Measurements from ENCODE around the gene SLC38A10.

Gene SLC38A10

GRCh38 chr17:81200695-81201580 lies 94.2 kb downstream of the SLC38A10 start:
- Histone ChIP-seq H3K27ac (ENCODE audit: low read depth, low read length) (no peak overlapping the region), H3K9me2 (replicated peaks; ENCODE audit: control insufficient read depth, low read length) (no peaks in the 10 kb centered on the region), H3K79me2 (ENCODE audit: control insufficient read depth, low read length) (no peaks in the 10 kb centered on the region), H3K4me1 (ENCODE audit: control insufficient read depth, low read length) (peaks cover 6% of the 10 kb centered on the region), H3K4me3 (ENCODE audit: low read length) (no peak overlapping the region), H3F3A (ENCODE audit: control insufficient read depth, insufficient read depth) (no peaks in the 10 kb centered on the region), H3K4me2 (ENCODE audit: low read length) (no peak overlapping the region), H3K27me3 (ENCODE audit: control insufficient read depth, low read length) (no peaks in the 10 kb centered on the region), H3K36me3 (ENCODE audit: control insufficient read depth, low read length) (no peaks in the 10 kb centered on the region), H3K9me3 (ENCODE audit: control insufficient read depth, insufficient read depth, low read length) (no peaks in the 10 kb centered on the region), H4K20me1 (ENCODE audit: control insufficient read depth, insufficient read depth, low read depth, low read length) (no peaks in the 10 kb centered on the region)
- TF ChIP-seq EZH2phosphoT487 (IDR thresholded peaks at IDR 0.05; ENCODE audit: borderline replicate concordance, low read length): no peak
- TF ChIP-seq CTCF (IDR thresholded peaks at IDR 0.05; ENCODE audit: low read depth, low read length, poor library complexity, severe bottlenecking): peak; percentile 59

GRCh38 chr17:81200201-81200600 lies 94.9 kb downstream of the SLC38A10 start:
- H3K4me3 ChIP-seq (ENCODE audit: low read length): no peak overlapping the region
- no peak overlapping the region for H3K4me2 ChIP-seq (ENCODE audit: low read length)
- no peaks in the 10 kb centered on the region for H3K79me2 ChIP-seq (ENCODE audit: control insufficient read depth, low read length)
- no peaks in the 10 kb centered on the region for H3K9me3 ChIP-seq (ENCODE audit: control insufficient read depth, insufficient read depth, low read length)
- H3K27ac ChIP-seq (ENCODE audit: low read depth, low read length): no peak overlapping the region
- H4K20me1 ChIP-seq (ENCODE audit: control insufficient read depth, insufficient read depth, low read depth, low read length): no peaks in the 10 kb centered on the region
- no peaks in the 10 kb centered on the region for H3F3A ChIP-seq (ENCODE audit: control insufficient read depth, insufficient read depth)
- H3K4me1 ChIP-seq (ENCODE audit: control insufficient read depth, low read length): peaks cover 6% of the 10 kb centered on the region
- no peaks in the 10 kb centered on the region for H3K9me2 ChIP-seq (replicated peaks; ENCODE audit: control insufficient read depth, low read length)
- H3K27me3 ChIP-seq (ENCODE audit: control insufficient read depth, low read length): no peaks in the 10 kb centered on the region
- no peaks in the 10 kb centered on the region for H3K36me3 ChIP-seq (ENCODE audit: control insufficient read depth, low read length)
- TF ChIP-seq EZH2phosphoT487 (IDR thresholded peaks at IDR 0.05; ENCODE audit: borderline replicate concordance, low read length) (no peak), CTCF (IDR thresholded peaks at IDR 0.05; ENCODE audit: low read depth, low read length, poor library complexity, severe bottlenecking) (no peak)

GRCh38 chr17:81199482-81199830 lies 95.7 kb downstream of the SLC38A10 start:
- H3K79me2 ChIP-seq (ENCODE audit: control insufficient read depth, low read length): no peaks in the 10 kb centered on the region
- no peaks in the 10 kb centered on the region for H3K27me3 ChIP-seq (ENCODE audit: control insufficient read depth, low read length)
- no peaks in the 10 kb centered on the region for H3K36me3 ChIP-seq (ENCODE audit: control insufficient read depth, low read length)
- H3F3A ChIP-seq (ENCODE audit: control insufficient read depth, insufficient read depth): no peaks in the 10 kb centered on the region
- TF ChIP-seq CTCF (IDR thresholded peaks at IDR 0.05; ENCODE audit: low read depth, low read length, poor library complexity, severe bottlenecking): no peak
- TF ChIP-seq EZH2phosphoT487 (IDR thresholded peaks at IDR 0.05; ENCODE audit: borderline replicate concordance, low read length): no peak
- no peaks in the 10 kb centered on the region for H3K9me2 ChIP-seq (replicated peaks; ENCODE audit: control insufficient read depth, low read length)
- H3K9me3 ChIP-seq (ENCODE audit: control insufficient read depth, insufficient read depth, low read length): no peaks in the 10 kb centered on the region
- H3K4me2 ChIP-seq (ENCODE audit: low read length): no peak overlapping the region
- no peaks in the 10 kb centered on the region for H4K20me1 ChIP-seq (ENCODE audit: control insufficient read depth, insufficient read depth, low read depth, low read length)
- no peak overlapping the region for H3K4me3 ChIP-seq (ENCODE audit: low read length)
- peaks cover 6% of the 10 kb centered on the region for H3K4me1 ChIP-seq (ENCODE audit: control insufficient read depth, low read length)
- no peak overlapping the region for H3K27ac ChIP-seq (ENCODE audit: low read depth, low read length)
